Embryonic facial prominence (tissue), 1 donor: Measurements from ENCODE around the gene SAE1.

Experiments
- DNase-seq: peaks from one replicate; pipeline ENCODE4 v3.0.0-alpha.2; 2016; ENCODE audit errors: extremely low spot score

SAE1 gene

DNA sequence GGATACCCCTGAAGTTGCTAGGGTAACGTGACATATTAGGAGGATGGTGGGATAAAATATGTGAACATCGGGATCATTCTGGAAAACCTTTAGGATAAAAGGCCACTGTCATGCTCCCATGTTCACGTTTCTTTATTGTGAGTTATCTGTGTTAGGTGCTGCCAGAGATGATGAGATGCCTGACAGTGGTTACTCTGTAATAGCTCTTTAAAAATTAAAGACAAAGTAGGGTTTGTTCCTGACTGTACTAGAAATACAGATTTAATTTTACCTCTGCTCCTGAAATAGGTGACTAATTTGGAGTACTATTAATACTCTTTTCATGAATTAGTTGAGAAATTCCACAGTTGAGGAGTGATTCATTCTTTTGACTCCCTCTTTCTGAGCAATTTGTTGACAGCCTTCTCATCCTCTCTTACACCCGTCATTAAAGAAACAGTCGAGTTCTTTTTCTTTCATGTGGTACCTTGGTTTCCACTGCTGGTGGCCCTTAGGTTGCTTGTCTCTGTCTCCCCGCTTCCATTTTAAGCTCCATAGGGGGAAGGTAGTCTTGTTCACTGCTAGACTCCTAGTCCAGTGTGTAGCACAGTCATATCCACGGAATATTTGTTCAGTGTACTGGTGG lies 28.4 kb downstream of the SAE1 start:
- no peak for DNase-seq

DNA sequence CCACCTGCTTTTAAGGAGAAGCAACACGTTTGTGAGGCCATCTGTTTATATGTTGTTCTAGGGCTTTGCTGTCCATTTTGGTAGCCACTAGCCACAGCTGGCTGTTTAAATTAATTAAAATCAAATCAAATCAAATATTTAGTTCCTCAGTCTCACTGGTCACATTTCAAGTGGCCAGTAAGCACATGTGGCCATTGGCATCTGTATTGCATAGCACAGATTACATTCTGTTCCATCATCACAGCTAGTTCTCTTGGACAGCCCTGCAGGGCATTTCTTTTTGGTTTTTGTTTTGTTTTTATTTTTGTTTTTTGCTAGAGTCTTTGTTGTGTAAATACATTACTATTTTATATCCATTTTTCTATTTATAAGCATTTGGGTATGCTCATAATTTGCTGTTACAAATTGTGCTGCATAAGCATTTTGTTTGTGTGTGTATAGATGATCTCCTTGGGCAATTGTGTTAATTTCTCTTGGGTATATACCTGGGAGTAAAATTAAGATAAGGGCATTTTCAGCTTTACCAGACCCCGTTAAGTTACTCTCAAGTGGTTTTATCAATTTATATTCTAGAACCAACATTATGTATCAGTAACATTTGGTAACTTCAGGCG lies 31.3 kb downstream of the SAE1 start:
- no peak for DNase-seq

DNA sequence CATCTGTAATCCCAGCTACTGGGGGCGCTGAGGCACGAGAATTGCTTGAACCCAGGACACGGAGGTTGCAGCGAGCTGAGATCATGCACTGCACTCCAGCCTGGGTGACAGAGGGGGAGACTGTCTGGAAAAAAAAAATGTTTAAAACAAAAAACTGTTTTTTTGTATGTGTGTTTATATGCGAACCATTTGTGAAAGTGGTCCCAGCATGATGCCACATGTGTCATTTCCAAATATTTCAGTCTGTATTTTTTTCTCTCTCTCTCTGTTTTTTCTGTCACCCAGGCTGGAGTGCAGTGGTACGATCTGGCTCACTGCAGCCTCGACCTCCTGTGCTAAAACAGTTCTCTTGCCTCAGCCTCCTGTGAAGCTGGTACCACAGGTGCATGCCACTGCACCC lies 37.4 kb downstream of the SAE1 start:
- no peak for DNase-seq

DNA sequence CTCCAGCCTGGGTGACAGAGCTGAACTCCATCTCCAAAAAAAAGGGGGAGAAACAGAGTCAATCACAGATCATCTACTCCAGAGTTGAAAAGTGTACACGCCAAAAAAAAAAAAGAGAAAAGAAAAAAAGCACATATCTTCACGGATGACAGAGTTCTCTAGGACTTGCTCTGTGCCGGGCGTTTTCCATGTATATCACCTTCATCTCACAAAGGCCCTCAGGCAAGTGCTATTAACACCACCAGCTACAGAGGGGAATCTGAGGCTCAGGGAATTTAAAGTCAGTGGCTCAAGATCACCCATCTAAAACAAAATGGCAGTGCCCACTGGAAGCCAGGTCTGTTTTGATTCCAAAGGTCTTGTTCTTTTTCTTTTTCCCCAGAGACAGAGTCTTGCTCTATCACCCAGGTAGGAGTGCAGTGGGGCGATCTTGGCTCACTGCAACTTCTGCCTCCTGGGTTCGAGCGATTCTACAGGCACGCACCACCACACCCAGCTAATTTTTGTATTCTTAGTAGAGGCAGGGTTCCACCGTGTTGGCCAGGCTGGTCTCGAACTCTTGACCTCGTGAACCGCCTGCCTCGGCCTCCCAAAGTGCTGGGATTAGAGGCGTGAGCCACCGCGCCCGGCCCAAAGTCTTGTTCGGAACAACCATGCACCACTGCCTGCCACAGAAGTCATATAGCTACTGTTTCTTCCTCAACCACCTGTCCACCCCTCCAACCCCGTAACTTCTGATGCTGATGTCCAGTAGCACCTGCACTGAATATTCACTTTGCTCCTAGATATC lies 42.2 kb downstream of the SAE1 start:
- no peak for DNase-seq

DNA sequence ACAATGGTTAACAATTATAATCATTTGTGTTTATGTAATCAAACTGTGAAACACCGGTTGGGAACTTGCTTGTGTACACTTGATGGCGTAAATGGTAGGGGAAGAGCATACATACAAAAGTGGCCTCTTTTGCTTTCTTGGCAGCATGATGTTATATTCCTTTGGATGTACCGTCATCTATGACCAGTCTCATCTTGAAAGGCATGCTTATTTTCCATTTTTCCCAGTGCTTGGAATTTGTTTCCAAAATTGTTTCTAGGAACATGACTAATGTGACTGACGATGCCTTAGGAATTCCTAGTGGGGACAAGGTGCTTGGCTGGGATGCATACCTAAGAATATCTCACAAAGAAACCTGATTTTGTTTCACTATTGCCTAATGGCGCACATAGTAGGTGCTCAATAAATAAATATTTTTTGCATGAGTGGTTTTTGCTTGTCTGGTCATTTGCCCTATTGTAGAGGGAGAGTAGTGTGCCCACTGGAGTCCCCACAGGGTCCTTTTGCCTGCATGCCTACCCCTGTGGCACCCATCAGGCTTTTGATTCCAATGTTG lies 45.5 kb downstream of the SAE1 start:
- no peak for DNase-seq

DNA sequence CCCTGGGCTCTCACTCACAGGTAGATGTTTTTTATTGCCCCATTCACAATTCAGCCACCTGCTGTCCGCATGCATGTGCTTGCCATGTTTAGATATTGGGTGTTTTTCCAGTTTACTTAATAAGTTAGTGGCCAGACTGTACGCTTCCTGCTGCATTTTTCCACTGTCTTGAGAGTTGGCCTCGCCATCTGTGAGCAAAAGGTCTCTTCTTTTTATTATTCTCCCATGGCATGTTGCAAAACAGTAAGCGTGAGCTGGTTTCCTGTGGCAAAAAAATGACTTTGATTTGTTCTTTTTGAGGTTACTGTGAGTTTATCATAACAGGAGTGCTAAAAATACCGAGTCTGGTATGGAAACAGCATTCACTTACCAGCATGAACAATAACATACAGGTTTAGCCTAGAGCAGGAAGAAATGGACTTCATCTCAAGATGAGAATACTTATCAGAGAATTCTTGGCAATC lies 46.0 kb downstream of the SAE1 start:
- no peak for DNase-seq

DNA sequence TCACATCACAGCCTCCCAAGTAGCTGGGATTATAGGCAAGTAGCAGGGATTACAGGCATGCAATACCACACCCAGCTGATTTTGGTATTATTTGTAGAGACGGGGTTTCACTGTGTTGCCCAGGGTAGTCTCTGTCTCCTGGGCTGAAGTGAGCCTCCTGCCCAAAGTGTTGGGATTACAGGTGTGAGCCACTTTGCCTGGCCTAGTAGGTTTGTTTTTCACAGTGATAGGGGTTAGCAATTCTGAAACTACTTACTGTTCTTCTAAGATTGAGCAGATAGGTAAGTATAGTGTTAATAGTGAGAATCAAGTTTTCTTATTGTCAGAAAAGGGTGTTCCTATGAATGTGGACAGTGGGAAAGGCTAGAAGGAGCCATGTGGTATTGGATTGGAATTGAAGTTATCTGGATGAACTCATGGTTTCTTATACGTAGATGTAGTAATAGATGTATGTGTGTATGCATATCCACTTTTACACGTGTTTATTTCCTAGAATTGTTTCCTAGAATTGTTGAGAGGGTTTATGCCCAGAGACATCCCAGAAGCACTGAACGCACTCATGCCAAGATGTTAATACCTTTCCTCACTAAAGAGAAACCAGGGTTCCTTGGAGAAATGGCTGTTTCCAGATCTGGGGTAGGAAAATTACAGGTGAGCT lies 49.1 kb downstream of the SAE1 start:
- no peak for DNase-seq

DNA sequence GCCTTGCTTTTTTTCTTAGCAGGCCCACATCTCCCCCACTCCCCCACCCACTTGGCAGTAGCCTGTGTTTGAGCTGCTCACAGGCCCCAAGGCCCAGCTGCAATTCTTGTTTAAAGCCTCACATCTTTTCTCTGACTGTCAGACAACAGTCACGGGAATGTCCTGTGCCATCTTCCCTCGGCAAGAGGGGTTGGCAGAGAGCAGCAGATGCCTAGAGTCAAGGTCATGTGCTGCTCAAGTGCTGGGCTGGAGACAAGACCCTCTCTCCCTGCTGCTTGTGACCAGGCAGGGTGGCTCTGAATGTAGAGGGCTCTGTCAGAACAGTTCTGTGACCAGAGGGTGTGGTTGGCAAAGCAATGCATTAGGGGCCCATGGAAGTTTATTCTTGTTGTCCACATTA lies 53.0 kb downstream of the SAE1 start:
- DNase-seq = no peak

DNA sequence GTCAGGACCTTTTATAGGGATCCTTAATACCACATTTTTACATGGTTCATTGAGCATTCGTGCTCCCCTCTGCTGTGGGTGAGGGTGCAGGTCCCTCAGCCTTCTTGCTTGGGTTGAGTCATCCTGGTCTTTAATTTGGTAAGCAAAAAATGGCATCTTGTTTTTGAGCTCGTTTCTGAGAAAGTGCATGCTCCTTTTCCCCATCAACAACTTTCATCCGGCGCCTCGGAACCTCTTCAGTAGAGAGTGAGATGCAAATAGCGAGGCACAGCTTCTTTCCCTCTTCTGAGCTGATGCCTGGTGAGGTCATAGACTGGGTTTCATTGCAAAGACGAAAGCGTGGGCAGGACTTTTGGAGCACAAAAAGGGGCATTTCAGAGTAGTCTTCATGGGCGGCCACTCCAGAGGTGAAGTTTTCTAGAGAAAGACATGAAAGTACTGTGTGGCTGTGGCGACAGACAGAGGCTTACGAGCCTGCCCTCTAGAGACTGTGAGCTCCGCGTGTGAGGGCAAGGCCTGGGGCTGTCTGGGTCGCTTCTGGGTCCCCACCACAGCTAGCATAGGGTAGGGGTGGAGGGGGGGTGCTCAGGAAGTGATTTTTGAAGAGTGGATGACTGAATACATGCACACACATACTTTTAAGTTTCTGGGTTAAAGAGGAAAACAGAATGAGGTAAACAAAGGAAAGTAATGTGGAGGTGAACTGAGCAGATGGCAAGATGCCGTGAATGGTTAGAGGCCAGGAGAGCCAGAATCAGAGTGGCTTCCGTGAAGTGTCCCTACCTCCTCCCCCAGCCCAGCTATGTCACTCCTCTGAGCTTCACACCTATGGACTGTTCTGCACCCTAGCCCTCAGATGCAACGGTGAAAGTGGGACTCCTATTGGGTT lies 56.1 kb downstream of the SAE1 start:
- no peak for DNase-seq

DNA sequence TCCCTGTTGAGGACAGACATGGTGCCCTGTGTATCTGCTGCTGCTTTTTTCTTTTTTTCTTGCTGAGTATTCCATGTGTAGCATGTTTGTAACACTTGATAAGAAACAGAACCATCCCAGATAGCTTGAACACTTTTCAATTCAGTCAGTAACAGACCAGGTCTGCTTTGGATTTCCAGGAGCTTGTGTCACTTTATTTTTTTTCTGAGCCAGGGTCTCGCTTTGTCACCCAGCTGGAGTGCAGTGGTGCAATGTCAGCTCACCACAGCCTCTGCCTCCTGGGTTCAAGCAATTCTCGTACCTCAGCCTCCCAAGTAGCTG lies 56.7 kb downstream of the SAE1 start:
- no peak for DNase-seq

DNA sequence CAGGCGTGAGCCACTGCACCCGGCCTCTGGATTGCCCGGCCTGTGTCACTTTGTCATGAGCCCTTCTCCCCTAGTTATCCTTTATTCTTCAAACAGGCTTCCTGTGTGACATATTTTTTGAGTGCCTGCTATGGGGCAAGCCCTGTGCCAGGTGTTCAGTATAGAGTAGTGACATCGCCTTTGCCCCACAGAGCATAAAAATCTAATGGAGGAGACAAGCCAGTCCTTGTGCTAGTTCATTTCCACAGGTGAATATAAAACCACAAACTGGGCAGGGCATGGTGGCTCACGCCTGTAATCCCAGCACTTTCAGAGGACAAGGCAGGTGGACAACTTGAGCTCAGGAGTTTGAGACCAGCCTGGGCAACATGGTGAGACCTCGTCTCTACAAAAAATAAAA lies 57.2 kb downstream of the SAE1 start:
- no peak for DNase-seq

DNA sequence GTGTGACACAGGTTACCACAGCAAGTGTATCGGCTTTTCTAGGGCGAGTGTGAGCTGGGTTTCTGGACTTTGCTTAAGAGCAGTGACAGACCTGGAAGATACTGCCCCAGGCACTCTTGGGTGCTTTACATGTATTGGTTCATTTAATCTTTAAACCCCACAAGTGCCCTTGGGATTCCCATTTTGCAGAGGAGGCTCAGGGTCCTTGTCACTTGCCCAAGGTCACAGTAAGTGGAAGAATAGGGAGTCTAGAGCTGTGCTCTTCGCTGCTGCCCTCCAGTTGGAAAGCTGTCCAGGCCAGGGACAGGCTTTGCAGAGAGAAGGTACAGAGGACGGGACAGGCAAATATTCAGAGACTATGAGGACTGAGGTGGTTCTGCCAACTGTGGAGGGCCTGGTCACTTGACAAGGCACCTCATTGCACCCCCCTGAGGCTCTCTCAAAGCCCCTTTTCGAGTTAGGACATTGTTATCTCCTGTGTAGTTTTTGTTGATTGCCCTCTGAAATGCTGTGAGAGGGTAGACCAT lies 57.9 kb downstream of the SAE1 start:
- no peak for DNase-seq

DNA sequence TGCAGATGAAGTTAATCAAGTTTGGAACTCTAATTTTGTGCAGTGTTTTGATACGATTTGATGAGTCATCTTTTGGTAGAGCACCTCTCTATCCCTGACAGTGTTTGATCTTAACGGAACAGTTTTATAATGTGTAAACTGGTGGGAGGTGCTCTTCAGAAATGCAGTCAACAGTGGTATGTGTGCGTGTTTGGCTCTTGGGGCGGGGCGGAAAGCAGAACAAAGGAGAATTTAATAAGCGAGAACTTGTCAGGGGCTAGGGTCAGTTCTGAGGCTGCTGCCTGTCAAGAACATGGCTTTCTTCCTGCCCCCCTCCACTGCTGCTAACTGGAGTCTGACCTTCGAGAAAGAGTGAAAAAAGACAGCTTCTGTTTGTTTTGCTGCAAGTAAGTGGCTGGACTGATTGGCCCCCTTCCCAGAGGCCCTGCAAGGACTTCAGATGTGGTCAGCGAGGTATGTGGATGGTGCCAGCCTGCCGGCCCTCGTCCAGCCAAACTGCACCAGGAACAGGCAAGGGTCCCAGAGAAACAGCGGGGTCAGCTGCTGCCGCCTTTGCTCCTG lies 59.6 kb downstream of the SAE1 start:
- DNase-seq = no peak

DNA sequence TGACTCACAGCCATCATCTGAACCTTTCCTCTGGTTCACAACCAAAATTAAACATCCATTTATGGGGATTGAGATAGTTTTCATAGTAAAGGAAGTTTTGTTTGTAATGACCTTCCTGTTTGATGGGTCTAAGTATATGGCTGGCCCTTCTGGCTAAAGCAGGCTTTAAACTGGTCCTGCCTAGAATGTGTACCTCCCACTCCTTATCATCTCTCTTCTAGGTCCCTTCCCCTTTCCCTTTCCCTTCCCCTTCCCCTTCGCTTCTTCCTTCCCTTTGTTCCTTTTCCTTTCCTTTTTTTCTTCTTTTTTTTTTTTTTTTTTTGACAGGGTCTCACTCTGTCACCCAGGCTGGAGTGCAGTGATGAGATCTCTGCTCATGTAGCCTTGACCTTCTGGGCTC lies 64.8 kb downstream of the SAE1 start:
- DNase-seq = no peak

DNA sequence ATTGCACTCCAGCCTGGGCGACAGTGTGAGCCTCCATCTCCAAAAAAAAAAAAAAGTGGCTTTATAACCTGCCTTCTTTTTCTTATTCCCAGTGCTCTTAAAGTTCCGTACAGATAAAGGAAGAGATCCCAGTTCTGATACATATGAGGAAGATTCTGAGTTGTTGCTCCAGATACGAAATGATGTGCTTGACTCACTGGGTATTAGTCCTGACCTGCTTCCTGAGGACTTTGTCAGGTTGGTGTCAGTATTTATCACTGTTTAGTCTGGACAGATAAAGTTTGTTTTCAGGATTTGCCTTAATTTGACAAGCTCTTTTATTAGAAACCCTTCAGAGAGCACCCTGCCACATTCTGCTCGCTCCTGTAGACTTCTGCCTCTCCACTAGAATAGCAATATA lies 66.5 kb downstream of the SAE1 start:
- DNase-seq = no peak

DNA sequence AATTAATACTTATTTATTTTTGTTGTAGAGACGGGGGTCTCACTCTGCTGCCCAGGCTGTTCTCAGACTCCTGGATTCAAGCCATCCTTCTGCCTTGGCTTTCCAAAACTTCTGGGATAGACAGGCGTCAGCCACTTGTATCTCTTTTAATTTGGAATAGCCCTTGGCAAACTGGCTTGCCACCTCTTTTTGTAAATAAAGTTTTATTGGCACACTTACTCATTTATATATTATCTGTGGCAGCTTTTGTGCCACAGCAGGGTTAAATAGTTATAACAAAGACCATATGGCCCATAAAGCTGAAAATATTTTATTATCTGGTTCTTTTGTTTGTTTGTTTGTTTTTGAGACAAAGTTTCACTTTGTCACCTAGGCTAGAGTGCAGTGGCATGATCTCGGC lies 69.9 kb downstream of the SAE1 start:
- no peak for DNase-seq

DNA sequence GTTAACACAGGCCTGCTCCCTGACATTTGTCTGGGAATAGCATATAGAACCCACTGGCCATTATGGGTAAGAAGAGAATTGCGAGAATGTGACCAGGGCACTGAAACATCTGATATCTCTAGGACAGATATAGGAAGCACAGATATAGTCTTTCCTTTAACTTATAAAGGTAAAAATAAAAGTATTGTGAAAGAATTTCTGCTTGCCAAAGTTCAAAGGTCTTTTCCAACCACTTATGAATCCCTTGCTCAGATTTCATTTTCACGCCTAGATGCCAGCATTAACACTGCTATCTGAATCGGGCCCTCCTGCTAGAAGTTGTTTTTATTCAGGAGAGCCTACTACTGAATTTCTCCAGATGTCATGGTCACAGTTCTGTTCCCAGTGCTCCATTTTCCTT lies 72.6 kb downstream of the SAE1 start:
- DNase-seq = no peak

DNA sequence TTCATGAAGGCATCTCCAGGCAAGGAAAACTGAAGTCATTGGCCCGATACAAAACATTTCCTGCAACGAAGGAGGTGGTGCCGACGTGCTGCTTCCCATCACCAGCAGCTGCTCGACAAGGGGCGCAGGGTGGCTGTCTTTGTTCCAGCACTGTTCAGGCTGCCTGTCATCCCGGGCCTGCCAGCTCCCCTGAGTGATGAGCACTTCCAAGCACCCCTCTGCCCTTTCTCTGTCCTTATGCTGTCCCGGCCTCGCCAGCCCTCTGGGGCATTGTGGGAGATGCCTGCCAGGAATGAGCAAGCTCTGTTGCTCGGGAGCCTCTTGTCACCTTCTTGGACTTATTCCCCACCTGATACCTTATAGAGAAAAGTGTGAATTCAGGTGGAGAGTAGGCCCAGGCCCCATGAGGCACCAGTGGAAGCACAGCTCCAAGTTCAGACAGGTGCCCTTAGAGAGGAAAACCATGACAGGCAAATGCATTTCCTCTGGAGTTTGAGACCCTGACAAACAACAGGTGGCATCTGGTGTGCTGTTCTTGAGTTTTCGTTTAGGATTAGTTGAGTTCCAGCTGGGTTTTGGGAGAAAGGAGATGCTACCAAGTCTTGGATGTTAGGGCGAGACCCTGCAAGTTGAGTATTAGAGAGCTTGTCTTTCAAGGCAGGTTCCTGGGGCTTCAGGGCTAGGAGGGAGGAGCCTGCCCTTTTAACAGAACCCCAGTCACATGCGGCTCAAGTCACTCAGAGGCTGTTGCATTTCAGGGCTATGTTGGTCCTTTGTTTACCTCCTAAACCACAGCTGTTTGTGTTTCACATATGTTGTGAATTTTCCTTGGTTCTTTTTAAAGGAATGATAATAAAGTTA lies 78.9 kb downstream of the SAE1 start:
- no peak for DNase-seq

DNA sequence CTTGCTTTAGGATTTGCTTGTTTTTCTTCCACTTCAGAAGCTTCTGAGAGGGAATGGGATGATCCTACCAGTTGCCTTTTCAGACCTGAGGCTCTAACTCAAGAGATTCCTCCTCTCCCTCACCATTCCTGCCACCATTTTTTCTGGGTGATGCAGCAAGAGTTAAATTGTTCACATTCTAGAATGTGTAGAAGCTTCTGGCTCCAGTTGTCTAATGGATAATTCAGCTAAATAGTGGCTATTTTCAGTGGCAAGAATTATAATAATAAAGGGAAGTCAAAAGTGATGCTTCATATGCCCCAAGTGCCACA lies 79.5 kb downstream of the SAE1 start:
- DNase-seq = no peak

DNA sequence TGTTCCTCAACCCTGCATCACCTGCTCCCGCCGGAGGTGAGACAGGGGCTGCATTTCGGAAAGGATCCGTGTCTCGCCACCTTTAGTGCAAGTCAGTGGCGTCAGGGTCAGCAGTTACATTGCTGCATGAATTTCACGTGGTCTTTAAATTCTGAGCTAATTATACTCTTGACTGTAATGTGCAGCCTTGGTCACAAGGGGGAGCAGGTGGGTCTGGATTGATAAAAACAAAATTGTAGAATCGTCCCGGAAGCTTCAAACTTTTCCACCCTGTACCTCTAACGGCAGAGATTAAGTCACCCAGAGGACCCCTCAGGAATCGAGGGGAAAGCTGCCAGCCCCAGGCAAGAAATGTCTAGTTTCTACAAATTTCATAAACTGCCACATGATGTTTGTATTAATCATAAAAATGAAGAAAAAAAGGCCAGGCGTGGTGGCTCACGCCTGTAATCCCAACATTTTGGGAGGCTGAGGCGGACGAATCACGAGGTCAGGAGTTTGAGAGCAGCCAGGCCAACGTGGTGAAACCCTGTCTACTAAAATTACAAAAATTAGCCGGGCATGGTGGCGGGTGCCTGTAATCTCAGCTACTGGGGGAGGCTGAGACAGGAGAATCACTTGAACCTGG lies 80.2 kb downstream of the SAE1 start:
- no peak for DNase-seq
